Glutamatergic neuron (in vitro differentiated cells): Measurements from ENCODE around the gene MT1X. TPM values are rescaled to one million over a fixed set of nuclear protein-coding genes. Genes with fewer than 3 reads are reported as not detected.

Experiments used
- DNase-seq: peaks from one replicate; pipeline ENCODE4 v3.0.0; 2022
- H3K27ac Mint-ChIP-seq: one replicate; pipeline ENCODE4 v1.8.0; 2020; ENCODE audit warnings: mild to moderate bottlenecking, mixed read lengths, inconsistent platforms; ENCODE audit not compliant: unreplicated experiment
- H3K27me3 Mint-ChIP-seq: one replicate; pipeline ENCODE4 v1.8.0; 2020; ENCODE audit warnings: mild to moderate bottlenecking, moderate library complexity, mixed read lengths, inconsistent platforms; ENCODE audit not compliant: unreplicated experiment
- H3K36me3 Mint-ChIP-seq: one replicate; pipeline ENCODE4 v1.8.0; 2020; ENCODE audit warnings: mild to moderate bottlenecking, mixed read lengths, inconsistent platforms; ENCODE audit not compliant: unreplicated experiment
- H3K4me1 Mint-ChIP-seq: one replicate; pipeline ENCODE4 v1.8.0; 2020; ENCODE audit warnings: mild to moderate bottlenecking, low read depth, mixed read lengths, inconsistent platforms; ENCODE audit not compliant: unreplicated experiment
- H3K4me3 Mint-ChIP-seq: one replicate; pipeline ENCODE4 v1.8.0; 2020; ENCODE audit warnings: mild to moderate bottlenecking, mixed read lengths, inconsistent platforms; ENCODE audit not compliant: unreplicated experiment
- H3K9me3 Mint-ChIP-seq: one replicate; pipeline ENCODE4 v1.8.0; 2020; ENCODE audit warnings: mild to moderate bottlenecking, moderate library complexity, mixed read lengths, inconsistent platforms; ENCODE audit not compliant: unreplicated experiment
- long read RNA-seq: library from polyadenylated mRNA; unstranded; transcript quantifications from one replicate; pipeline ENCODE4 v2.0.0, GENCODE V29; 2020; ENCODE audit not compliant: unreplicated experiment
- total RNA-seq: library from RNA; stranded (reverse); fragmentation: NEBNext Ultra II Directional; extraction: Animal tissue kit (Norgen Biotek cat#: 25700); gene quantifications from one replicate; pipeline ENCODE4 v1.2.1, GENCODE V29; 2021; ENCODE audit not compliant: unreplicated experiment
- TF ChIP-seq, protein P1 (sequence below): fragments of 200-600 bp; sonication (generic); IDR thresholded peaks from one replicate; pipeline ENCODE4 v1.5.0; 2021; ENCODE audit not compliant: partially characterized antibody, unreplicated experiment

Gene MT1X
- 9.5 TPM for total RNA-seq
- long read RNA-seq, transcript MT1X-201 (3 exons, 450 nt): major isoform, 5 of 5 reads
- long read RNA-seq, partial matches to known transcripts: 0 of 5 reads
- long read RNA-seq, other reads (novel, unspliced or antisense): 0 of 5 reads

DNA sequence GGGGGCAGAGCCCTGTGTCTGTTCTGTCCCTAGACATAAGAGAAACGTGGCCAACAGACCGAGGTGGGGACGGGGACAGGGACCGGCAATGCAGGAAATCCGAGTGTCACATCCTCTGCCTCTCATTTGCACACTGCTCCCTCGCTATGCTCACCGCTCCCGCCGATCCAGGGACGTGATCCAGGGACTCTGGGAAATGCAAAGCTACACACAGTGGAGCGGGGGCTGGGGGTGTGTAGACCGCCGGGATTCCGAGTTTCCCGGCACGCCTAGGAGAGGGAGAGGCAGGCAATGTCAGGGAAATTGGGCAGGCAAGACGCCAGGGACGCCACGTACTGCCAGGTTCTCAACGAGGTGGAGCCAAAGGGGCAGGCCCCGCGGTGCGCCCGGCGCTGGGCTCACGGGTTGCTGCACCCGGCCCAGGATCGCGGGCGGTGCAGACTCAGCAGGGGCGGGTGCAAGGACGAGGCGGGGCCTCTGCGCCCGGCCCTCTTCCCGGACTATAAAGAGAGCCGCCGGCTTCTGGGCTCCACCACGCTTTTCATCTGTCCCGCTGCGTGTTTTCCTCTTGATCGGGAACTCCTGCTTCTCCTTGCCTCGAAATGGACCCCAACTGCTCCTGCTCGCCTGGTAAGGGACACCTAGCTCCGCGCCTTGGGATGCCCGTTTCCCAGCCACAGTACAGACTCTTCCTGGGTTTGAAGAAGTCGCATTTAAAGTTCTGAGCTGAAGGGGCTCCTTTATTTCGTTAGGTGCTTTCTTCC, at the start of gene MT1X:
Gene MT1X, plus strand, starts transcription at position 532 of the 764 bp plus-strand sequence. Its CDS starts 71 bp downstream, at position 603.
- Mint-ChIP-seq H3K27ac (peak within 1 kb of the TSS; percentile 81), H3K27me3 (peaks cover 1% of the 10 kb centered on the region)
- peak; percentile 83 for DNase-seq

DNA sequence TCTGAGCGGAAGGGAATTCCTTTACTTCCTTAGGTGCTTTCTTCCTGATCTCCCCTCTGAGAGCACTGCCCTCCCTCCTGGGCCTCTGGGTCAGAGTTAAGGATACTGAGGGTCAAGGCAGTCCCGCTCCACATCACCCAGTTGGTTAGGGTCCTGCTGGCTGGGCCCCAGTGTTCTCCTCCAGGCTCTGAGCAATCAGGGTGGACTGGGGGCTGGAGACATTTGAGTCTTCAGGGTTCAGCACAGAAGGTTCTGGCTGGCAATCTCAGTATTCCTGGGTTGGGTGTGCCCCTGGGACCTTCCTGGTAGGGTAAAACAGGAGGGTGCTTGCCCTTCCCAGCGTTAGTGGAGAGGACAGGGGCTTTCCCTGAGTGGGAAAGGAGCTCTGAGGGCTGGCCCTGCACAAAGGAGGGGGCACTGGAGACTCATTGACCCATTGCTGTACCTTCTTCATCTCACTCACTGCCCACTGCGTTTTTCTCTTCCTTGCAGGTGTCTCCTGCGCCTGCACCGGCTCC, 49.4 kb upstream of the MT1X start:
- H3K27ac Mint-ChIP-seq: no peak overlapping the region
- peaks cover 13% of the 10 kb centered on the region for H3K4me1 Mint-ChIP-seq
- TF ChIP-seq, protein P1, sequence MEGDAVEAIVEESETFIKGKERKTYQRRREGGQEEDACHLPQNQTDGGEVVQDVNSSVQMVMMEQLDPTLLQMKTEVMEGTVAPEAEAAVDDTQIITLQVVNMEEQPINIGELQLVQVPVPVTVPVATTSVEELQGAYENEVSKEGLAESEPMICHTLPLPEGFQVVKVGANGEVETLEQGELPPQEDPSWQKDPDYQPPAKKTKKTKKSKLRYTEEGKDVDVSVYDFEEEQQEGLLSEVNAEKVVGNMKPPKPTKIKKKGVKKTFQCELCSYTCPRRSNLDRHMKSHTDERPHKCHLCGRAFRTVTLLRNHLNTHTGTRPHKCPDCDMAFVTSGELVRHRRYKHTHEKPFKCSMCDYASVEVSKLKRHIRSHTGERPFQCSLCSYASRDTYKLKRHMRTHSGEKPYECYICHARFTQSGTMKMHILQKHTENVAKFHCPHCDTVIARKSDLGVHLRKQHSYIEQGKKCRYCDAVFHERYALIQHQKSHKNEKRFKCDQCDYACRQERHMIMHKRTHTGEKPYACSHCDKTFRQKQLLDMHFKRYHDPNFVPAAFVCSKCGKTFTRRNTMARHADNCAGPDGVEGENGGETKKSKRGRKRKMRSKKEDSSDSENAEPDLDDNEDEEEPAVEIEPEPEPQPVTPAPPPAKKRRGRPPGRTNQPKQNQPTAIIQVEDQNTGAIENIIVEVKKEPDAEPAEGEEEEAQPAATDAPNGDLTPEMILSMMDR: no peak
- DNase-seq: no peak
- peaks cover 9% of the 10 kb centered on the region for H3K9me3 Mint-ChIP-seq
- peak overlapping the region; percentile 70 for H3K4me3 Mint-ChIP-seq
- no peaks in the 10 kb centered on the region for H3K36me3 Mint-ChIP-seq
- peaks cover 31% of the 10 kb centered on the region for H3K27me3 Mint-ChIP-seq

More for the DNA sequence above, at the start of gene MT1X:
- Mint-ChIP-seq H3K4me1 (peaks cover 7% of the 10 kb centered on the region), H3K36me3 (peaks cover 5% of the 10 kb centered on the region), H3K9me3 (peaks cover 1% of the 10 kb centered on the region), H3K4me3 (peak within 1 kb of the TSS; percentile 92)
- TF ChIP-seq, protein P1: no peak

DNA sequence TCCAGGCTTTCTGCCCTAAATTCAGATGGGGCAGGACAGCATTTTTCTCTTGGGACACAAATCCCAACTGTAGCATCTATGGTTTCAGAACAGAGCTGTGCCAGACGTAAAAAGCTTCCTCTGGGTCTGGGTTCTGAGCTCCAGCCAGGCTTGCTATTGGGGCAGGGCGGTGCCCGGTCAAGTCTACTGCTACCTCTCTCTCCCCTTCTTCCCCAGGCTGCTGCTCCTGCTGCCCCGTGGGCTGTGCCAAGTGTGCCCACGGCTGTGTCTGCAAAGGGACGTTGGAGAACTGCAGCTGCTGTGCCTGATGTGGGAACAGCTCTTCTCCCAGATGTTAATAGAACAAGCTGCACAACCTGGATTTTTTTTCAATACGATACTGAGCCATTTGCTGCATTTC, 48.7 kb upstream of the MT1X start:
- Mint-ChIP-seq H3K4me1 (peaks cover 14% of the 10 kb centered on the region), H3K9me3 (peaks cover 9% of the 10 kb centered on the region), H3K27ac (no peak overlapping the region), H3K36me3 (no peaks in the 10 kb centered on the region), H3K4me3 (no peak overlapping the region), H3K27me3 (peaks cover 34% of the 10 kb centered on the region)
- TF ChIP-seq, protein P1: no peak
- no peak for DNase-seq

DNA sequence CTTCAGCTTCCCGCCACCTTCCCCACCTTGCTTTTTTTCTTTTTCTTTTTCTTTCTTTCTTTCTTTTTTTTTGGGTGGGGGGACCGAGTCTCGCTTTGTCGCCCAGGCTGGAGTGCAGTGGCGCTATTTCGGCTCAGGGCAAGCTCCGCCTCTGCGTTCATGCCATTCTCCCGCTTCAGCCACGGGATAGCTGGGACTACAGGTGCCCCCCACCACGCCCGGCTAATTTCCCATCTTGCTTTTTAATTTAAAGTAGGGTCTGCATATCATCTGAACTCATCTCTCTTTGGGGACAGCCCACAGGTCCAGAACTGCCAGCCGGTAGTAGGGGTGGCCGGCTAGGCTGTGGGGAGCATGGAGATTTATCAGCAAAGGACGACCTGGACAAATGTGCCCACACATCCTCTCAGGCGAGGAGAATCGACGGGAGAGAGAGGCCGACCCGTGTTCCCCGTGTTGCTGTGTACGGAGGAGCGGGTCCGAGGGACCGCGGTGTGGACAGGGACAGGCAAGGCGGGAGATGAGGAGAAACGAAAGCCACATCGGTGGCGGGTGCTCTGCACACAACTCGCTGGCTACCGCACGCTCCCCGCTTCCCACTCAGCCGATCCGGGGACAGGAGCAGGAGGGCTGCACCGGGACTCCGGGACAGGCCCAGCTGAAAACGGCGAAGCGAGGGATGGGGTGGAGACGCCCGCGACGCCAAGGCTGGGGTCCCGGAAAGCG, 47.4 kb upstream of the MT1X start:
- H3K27me3 Mint-ChIP-seq: peaks cover 38% of the 10 kb centered on the region
- peaks cover 14% of the 10 kb centered on the region for H3K4me1 Mint-ChIP-seq
- peaks cover 9% of the 10 kb centered on the region for H3K9me3 Mint-ChIP-seq
- TF ChIP-seq, protein P1: no peak
- peak overlapping the region; percentile 57 for H3K4me3 Mint-ChIP-seq
- no peak for DNase-seq
- H3K36me3 Mint-ChIP-seq: no peaks in the 10 kb centered on the region
- no peak overlapping the region for H3K27ac Mint-ChIP-seq
